HG03280 (cell line): ENCODE data around the gene DEK.
"Not testable (repeated sequence)": the region's sequence is repeated elsewhere in the genome, so short reads cannot be mapped to it uniquely, and the experiment has no call there.

ENCODE experiments used
- ATAC-seq: cut with Tn5 transposase; IDR thresholded peaks from one replicate; pipeline ENCODE4 v1.9.1; 2021; ENCODE audit warnings: mild to moderate bottlenecking, moderate library complexity; ENCODE audit not compliant: unreplicated experiment

DEK gene

DNA sequence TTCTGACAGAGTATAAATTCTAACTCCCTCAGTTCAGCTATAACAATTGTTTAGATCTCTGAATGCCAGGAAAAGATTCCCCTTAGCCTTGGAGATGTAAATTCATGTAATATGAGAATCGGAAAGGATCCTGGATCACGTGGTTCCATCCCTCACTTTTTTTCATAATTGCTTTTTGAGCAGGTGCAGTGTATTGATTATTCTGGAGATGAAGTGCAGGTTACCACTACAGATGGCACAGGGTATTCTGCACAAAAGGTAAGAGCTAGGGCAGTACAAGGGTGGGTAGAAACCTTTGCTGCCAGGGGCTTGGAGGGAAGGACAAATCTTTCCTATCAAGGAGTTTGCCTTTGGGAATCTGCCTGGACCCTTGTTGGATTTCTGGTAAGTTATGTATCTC lies 56.4 kb downstream of the DEK start:
- no peak for ATAC-seq

GRCh38 chr6:18207438-18207837 lies 56.9 kb downstream of the DEK start:
- ATAC-seq: no peak

DNA sequence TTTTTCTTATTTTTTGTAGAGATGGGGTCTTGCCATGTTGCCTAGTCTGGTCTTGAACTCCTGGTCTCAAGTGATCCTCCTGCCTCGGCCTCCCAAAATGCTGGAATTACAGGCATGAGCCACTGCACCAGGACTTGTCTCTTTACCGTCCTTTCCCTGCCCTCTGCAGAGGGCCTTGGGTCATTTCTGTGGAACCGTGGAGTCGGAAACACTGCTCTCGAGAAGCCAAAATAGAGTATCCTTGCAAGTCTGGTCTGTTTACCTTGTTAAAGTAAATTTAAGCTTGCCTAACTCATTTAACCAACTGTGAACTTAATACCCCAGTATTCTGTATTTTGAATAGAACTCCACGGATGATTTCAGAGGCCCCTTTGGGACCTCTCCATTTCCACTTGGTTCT lies 57.7 kb downstream of the DEK start:
- ATAC-seq: no peak

GRCh38 chr6:18204691-18205090 lies 59.6 kb downstream of the DEK start:
- no peak for ATAC-seq

DNA sequence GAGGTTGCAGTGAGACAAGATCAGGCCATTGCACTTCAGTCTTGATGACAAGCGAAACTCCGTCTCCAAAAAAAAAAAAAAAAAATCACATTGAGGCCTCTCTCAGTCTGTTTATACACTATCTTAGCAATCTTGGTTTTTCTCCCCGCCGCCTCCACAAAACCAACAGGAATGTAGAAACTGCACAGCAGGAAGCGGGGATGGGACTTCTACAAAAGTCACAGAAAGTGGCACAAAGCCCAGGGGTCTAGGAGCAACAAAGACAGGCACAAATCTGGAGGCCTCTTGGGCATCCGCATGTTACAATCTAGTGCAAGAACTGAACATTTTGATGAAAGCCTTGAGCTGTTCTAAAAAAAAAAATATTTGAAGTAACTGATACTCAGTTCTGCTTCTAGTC lies 60.5 kb downstream of the DEK start:
- ATAC-seq: no peak

- no peak for ATAC-seq
Observed at GRCh38 chr6:18192026-18192425, 72.3 kb downstream of the DEK start.

GRCh38 chr6:18189196-18189595 lies 75.1 kb downstream of the DEK start:
- ATAC-seq: no peak

GRCh38 chr6:18187701-18188100 lies 76.6 kb downstream of the DEK start:
- ATAC-seq: no peak

- no peak for ATAC-seq
Observed at GRCh38 chr6:18186540-18187250, 77.6 kb downstream of the DEK start.

DNA sequence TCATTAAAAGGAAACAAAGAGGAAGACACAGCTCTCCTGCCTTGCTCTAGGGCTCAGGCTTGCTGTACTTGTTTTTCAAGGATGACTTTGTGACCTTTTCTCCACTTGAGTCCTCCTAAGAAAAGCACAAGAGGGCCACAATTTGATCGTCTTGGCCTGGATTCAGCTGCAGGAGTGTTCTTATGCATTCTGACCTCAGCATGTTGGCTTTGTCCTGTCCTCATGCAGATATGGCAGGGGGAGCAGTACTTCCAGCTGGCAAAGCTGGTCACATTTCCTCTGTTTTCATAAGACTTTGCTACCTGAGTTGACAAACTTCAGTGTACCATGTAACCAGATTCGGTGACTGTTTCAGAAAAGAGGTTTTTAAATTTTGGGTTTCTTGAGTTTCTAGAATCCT lies 78.3 kb downstream of the DEK start:
- ATAC-seq: no peak

DNA sequence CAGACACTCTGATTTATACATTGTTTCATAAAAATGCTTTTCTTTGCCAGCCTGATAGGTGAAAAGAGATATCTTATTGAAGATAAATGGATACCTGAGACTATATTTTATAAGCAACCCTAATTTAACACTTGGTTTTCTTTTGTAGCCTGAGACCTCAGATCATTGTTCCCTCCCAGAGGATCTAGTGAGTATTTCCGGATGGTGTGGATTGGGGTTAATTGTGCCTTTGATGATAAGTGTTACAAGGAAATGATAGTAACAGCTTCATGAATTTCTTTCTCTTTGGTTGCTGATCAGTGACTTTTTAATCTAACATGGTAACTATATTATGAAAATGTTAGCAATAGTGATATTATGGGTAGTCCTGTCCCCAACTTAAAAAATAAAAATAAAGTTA lies 78.7 kb downstream of the DEK start:
- ATAC-seq: no peak

- ATAC-seq: no peak
Observed at GRCh38 chr6:18183766-18184165, 80.6 kb downstream of the DEK start.

DNA sequence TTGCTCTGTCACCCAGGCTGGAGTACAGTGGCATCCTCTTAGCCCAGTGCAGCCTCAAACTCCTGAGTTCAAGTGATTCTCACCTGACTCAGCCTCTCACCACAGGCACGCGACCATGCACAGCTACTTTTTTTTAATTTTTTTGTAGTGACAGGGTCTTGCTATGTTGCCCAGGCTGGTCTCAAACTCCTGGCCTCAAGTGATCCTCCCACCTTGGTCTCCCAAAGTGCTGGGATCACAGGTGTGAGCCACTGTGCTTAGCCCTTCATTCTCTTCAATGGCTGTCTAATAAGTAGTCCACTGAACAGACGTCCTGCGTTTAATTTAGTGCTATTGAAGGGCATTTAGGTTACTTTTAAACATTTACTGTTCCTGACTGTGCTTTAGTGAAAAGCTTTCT lies 81.8 kb downstream of the DEK start:
- ATAC-seq: no peak

GRCh38 chr6:18179770-18180356 lies 84.5 kb downstream of the DEK start:
- no peak for ATAC-seq

- no peak for ATAC-seq
Observed at GRCh38 chr6:18178960-18179615, 85.2 kb downstream of the DEK start.

DNA sequence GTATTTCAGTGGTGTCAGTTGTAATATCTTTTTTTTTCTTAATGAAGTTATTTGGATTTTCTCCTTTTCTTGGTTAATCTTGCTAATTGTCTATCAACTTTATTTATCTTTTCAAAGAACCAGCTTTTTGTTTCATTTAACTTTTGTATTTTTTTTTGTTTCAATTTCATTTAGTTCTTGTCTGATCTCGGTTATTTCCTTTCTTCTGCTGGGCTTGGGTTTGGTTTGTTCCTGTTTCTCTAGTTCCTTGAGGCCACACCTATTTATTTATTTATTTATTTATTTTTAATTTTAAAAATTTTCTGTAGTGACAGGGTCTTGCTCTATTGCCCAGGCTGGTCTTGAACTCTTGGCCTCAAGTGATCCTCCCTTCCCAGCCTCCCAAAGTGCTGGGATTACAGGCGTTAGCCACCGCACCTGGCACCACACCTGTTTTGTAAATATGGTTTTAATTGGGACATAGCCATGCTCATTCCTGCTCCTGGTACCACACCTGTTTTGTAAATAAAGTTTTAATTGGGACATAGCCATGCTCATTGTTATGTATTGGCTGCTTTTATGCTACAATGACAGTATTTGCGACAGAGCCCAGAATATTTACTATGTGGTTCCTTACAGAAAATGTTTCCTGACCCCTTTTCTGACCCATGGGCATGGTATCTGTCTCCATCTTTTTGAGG lies 86.9 kb downstream of the DEK start:
- no peak for ATAC-seq

DNA sequence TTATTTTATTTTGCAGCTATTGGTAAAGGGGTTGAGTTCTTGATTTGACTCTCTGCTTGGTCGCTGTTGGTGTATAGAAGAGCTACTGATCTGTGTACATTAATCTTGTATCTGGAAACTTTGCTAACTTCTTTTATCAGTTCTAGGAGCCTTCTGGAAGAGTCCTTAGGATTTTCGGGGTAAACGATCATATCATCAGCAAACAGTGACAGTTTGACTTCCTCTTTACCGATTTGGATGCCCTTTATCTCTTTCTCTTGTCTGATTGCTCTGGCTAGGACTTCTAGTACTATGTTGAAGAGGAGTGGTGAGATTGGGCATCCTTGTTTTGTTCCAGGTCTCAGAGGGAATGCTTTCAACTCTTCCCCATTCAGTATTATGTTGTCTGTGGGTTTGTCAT lies 88.1 kb downstream of the DEK start:
- ATAC-seq: not testable (repeated sequence)
